Measurements from ENCODE around the gene PRKN. TPM values are rescaled to one million over a fixed set of nuclear protein-coding genes. Genes with fewer than 3 reads are reported as not detected.

The PRKN gene
- total and polyA plus RNA-seq, 2 donors (not counting 3 experiments of a cell fraction or from before 2014, with no cell fraction given): 0.06 TPM; not detected in 1

GRCh38 chr6:161575523-161576254 is 1151.9 kb downstream of the PRKN start:
- no peak overlapping the region for H2AFZ ChIP-seq (ENCODE audit: low read depth, low read length)
- H3K4me1 ChIP-seq (ENCODE audit: control insufficient read depth, extremely low read depth, insufficient read depth, low read length): no peaks in the 10 kb centered on the region
- CTCF ChIA-PET: no interaction called here
- no peak overlapping the region for H3K9ac ChIP-seq (replicated peaks; ENCODE audit: extremely low read depth, insufficient read depth, low read length)
- no peak overlapping the region for H3K4me3 ChIP-seq (replicated peaks in 1 of 3; ENCODE audit: insufficient read depth in 1 of 3, low read depth in 1 of 3, low read length in 3 of 3)
- dilution Hi-C loops (cut with MboI; ENCODE audit: extremely low pct_ligation_motif_present, low sequenced_read_pairs): no loop called here
- H3K79me2 ChIP-seq (ENCODE audit: control insufficient read depth, insufficient read depth, low read length): no peaks in the 10 kb centered on the region
- POLR2A ChIA-PET: no interaction called here
- BruUV-seq (replicated peaks): no TSS peak
- H4K20me1 ChIP-seq (replicated peaks; ENCODE audit: control insufficient read depth, extremely low read depth, insufficient read depth, low read length): no peaks in the 10 kb centered on the region
- no peak for DNase-seq (ENCODE audit: low read depth, low spot score)
- H3K4me2 ChIP-seq (ENCODE audit: insufficient read depth, low read length): no peak overlapping the region
- FAIRE-seq: no peak
- no peaks in the 10 kb centered on the region for H3K9me1 ChIP-seq (replicated peaks; ENCODE audit: control insufficient read depth, extremely low read depth, insufficient read depth, low read length)
- no peak for TF ChIP-seq EZH2 (IDR thresholded peaks at IDR 0.05; ENCODE audit: borderline replicate concordance, low read depth, low read length, severe bottlenecking)
- no peak for TF ChIP-seq GATA2 (IDR thresholded peaks at IDR 0.05; ENCODE audit: insufficient read depth, insufficient read length, low read depth, low read length)
- TF ChIP-seq MAX (IDR thresholded peaks at IDR 0.05; ENCODE audit: insufficient read depth, insufficient read length): no peak
- no peak for TF ChIP-seq POLR2A (IDR thresholded peaks at IDR 0.05; ENCODE audit: low read depth, low read length)
- no peak for TF ChIP-seq MYC (IDR thresholded peaks at IDR 0.05; ENCODE audit: low read depth, low read length)
- no peaks in the 10 kb centered on the region for H3K27me3 ChIP-seq (ENCODE audit: control insufficient read depth in 2 of 2, insufficient read depth in 2 of 2, low read length in 2 of 2)
- H3K9me3 ChIP-seq (replicated peaks; ENCODE audit: control insufficient read depth, insufficient read depth, low read length): peaks cover 1% of the 10 kb centered on the region
- H3K36me3 ChIP-seq (ENCODE audit: control insufficient read depth in 2 of 2, extremely low read depth in 1 of 2, insufficient read depth in 2 of 2, low read length in 2 of 2): no peaks in the 10 kb centered on the region
- no peak overlapping the region for H3K27ac ChIP-seq (ENCODE audit: insufficient read depth, low read depth, low read length)
- intact Hi-C loops (cut with micrococcal nuclease): no loop called here

- FAIRE-seq (no peak), DNase-seq (ENCODE audit: low read depth, low spot score) (no peak)
- Histone ChIP-seq H3K27me3 (ENCODE audit: control insufficient read depth in 2 of 2, insufficient read depth in 2 of 2, low read length in 2 of 2) (no peaks in the 10 kb centered on the region), H3K27ac (ENCODE audit: insufficient read depth, low read depth, low read length) (no peak overlapping the region), H2AFZ (ENCODE audit: low read depth, low read length) (no peak overlapping the region), H4K20me1 (replicated peaks; ENCODE audit: control insufficient read depth, extremely low read depth, insufficient read depth, low read length) (no peaks in the 10 kb centered on the region), H3K4me3 (replicated peaks in 1 of 3; ENCODE audit: insufficient read depth in 1 of 3, low read depth in 1 of 3, low read length in 3 of 3) (no peak overlapping the region), H3K79me2 (ENCODE audit: control insufficient read depth, insufficient read depth, low read length) (no peaks in the 10 kb centered on the region), H3K4me1 (ENCODE audit: control insufficient read depth, extremely low read depth, insufficient read depth, low read length) (no peaks in the 10 kb centered on the region), H3K36me3 (ENCODE audit: control insufficient read depth in 2 of 2, extremely low read depth in 1 of 2, insufficient read depth in 2 of 2, low read length in 2 of 2) (no peaks in the 10 kb centered on the region), H3K9ac (replicated peaks; ENCODE audit: extremely low read depth, insufficient read depth, low read length) (no peak overlapping the region), H3K9me1 (replicated peaks; ENCODE audit: control insufficient read depth, extremely low read depth, insufficient read depth, low read length) (no peaks in the 10 kb centered on the region), H3K4me2 (ENCODE audit: insufficient read depth, low read length) (no peak overlapping the region), H3K9me3 (replicated peaks; ENCODE audit: control insufficient read depth, insufficient read depth, low read length) (peaks cover 3% of the 10 kb centered on the region)
- TF ChIP-seq GATA2 (IDR thresholded peaks at IDR 0.05; ENCODE audit: insufficient read depth, insufficient read length, low read depth, low read length) (no peak), FOS (IDR thresholded peaks at IDR 0.05; ENCODE audit: borderline replicate concordance, insufficient read depth, low read length) (no peak), JUN (IDR thresholded peaks at IDR 0.05; ENCODE audit: borderline replicate concordance, insufficient read depth, insufficient read length, low read depth) (no peak), CTCF (IDR thresholded peaks at IDR 0.05; ENCODE audit: extremely low read depth in 1 of 2, insufficient read depth in 1 of 2, low read depth in 1 of 2, low read length in 2 of 2) (no peak), EZH2 (IDR thresholded peaks at IDR 0.05; ENCODE audit: borderline replicate concordance, low read depth, low read length, severe bottlenecking) (no peak), POLR2AphosphoS5 (IDR thresholded peaks at IDR 0.05; ENCODE audit: insufficient read depth, low read depth, low read length) (no peak), MAX (IDR thresholded peaks at IDR 0.05; ENCODE audit: insufficient read depth, insufficient read length) (no peak), POLR2A (IDR thresholded peaks at IDR 0.05; ENCODE audit: low read depth, low read length) (no peak), MYC (IDR thresholded peaks at IDR 0.05; ENCODE audit: low read depth, low read length) (no peak)
- CTCF ChIA-PET: no interaction called here
- intact Hi-C loops (cut with micrococcal nuclease): no loop called here
- BruUV-seq (replicated peaks): no TSS peak
- POLR2A ChIA-PET: no interaction called here
- dilution Hi-C loops (cut with MboI; ENCODE audit: extremely low pct_ligation_motif_present, low sequenced_read_pairs): no loop called here
Observed at GRCh38 chr6:161568885-161569456, 1158.6 kb downstream of the PRKN start.

Data from endothelial cell of umbilical vein (primary cell).